H1 (cell line): ENCODE measurements around the gene IL17RE. TPM values are rescaled to one million over a fixed set of nuclear protein-coding genes. Genes with fewer than 3 reads are reported as not detected.

ENCODE experiments used
- CTCF ChIA-PET: fragments of 300-600 bp; sonication (Branson Sonifier 250); formaldehyde crosslinking; loops from one replicate; lab custom pipeline; 2021; ENCODE audit not compliant: partially characterized antibody; lab: Charles Lee
- POLR2A ChIA-PET: fragments of 300-600 bp; sonication (Branson Sonifier 250); formaldehyde crosslinking; loops from one replicate; lab custom pipeline; 2021; ENCODE audit warnings: inconsistent platforms; ENCODE audit not compliant: partially characterized antibody; lab: Charles Lee
- DNase-seq, 2 experiments: peaks; one replicate each; pipeline versions ENCODE4 v3.0.0 to v3.0.0-alpha.2; 2010 to 2022; ENCODE audit warnings: low spot score in 2 of 2, low read depth in 1 of 2, mixed read lengths in 1 of 2
- FAIRE-seq: peaks from 2 replicates; lab custom pipeline; 2011; peaks lifted over from hg19 to GRCh38; lab: Jason Lieb, UNC
- H2AFZ ChIP-seq: 2 replicates; pipeline ENCODE4 v1.8.1; 2012; ENCODE audit warnings: low read length, inconsistent platforms
- H2AK5ac ChIP-seq: 2 replicates; pipeline ENCODE4 v1.6.1; 2013; ENCODE audit warnings: low read depth, low read length
- H2BK120ac ChIP-seq: replicated peaks from 2 replicates; pipeline ENCODE3; 2013; ENCODE audit warnings: low read depth, low read length, inconsistent platforms
- H2BK12ac ChIP-seq: 2 replicates; pipeline ENCODE4 v1.6.1; 2013; ENCODE audit warnings: low read depth, low read length
- H2BK15ac ChIP-seq: 2 replicates; pipeline ENCODE4 v1.6.1; 2013; ENCODE audit warnings: low read length
- H2BK20ac ChIP-seq: 2 replicates; pipeline ENCODE4 v1.6.1; 2013; ENCODE audit warnings: low read length
- H2BK5ac ChIP-seq: 2 replicates; pipeline ENCODE4 v1.6.1; 2013; ENCODE audit warnings: low read depth, low read length
- H3K14ac ChIP-seq: 2 replicates; pipeline ENCODE4 v1.6.1; 2013; ENCODE audit warnings: inconsistent platforms; ENCODE audit not compliant: insufficient read length
- H3K18ac ChIP-seq: 2 replicates; pipeline ENCODE4 v1.6.1; 2013; ENCODE audit warnings: low read length; ENCODE audit errors: extremely low read depth
- H3K23ac ChIP-seq: 2 replicates; pipeline ENCODE4 v1.6.1; 2013; ENCODE audit warnings: inconsistent platforms; ENCODE audit not compliant: insufficient read length
- H3K23me2 ChIP-seq: 2 replicates; pipeline ENCODE4 v1.6.1; 2013; ENCODE audit warnings: low read depth, low read length
- H3K27ac ChIP-seq: 2 replicates; pipeline ENCODE4 v1.6.1; 2011; ENCODE audit warnings: low read depth, low read length, inconsistent platforms
- H3K27me3 ChIP-seq, 4 experiments: replicated peaks in 1 of 4; 1 replicate in 1 of 4; 2 replicates in 3 of 4; pipeline versions ENCODE4 v1.6.1 to v1.8.1; 2011 to 2013; ENCODE audit warnings: low read length in 3 of 4, mild to moderate bottlenecking in 3 of 4, inconsistent platforms in 2 of 4, mixed read lengths in 2 of 4, moderate library complexity in 1 of 4; ENCODE audit not compliant: control insufficient read depth in 3 of 4, insufficient read depth in 3 of 4; ENCODE audit errors: extremely low read depth in 1 of 4
- H3K36me3 ChIP-seq, 4 experiments: 2 replicates each; pipeline versions ENCODE4 v1.6.1 to v1.8.1; 2011 to 2013; ENCODE audit warnings: mild to moderate bottlenecking in 4 of 4, low read length in 3 of 4, moderate library complexity in 2 of 4, control low read depth in 1 of 4, inconsistent platforms in 1 of 4; ENCODE audit not compliant: insufficient read depth in 4 of 4, control insufficient read depth in 2 of 4
- H3K4ac ChIP-seq: replicated peaks from 2 replicates; pipeline ENCODE3; 2013; ENCODE audit warnings: low read length, low read depth, mixed read lengths, inconsistent platforms; ENCODE audit not compliant: insufficient read length
- H3K4me1 ChIP-seq, 4 experiments: replicated peaks in 1 of 4; 1 replicate in 1 of 4; 2 replicates in 3 of 4; pipeline versions ENCODE4 v1.6.1 to v1.8.1; 2011 to 2013; ENCODE audit warnings: low read length in 3 of 4, inconsistent platforms in 2 of 4, mixed read lengths in 1 of 4; ENCODE audit not compliant: insufficient read depth in 4 of 4, control insufficient read depth in 3 of 4
- H3K4me2 ChIP-seq, 2 experiments: 2 replicates each; pipeline versions ENCODE4 v1.6.1 to v1.8.1; 2011 to 2013; ENCODE audit warnings: low read depth in 2 of 2, low read length in 2 of 2, control low read depth in 1 of 2, inconsistent platforms in 1 of 2, mild to moderate bottlenecking in 1 of 2; ENCODE audit not compliant: insufficient read depth in 1 of 2
- H3K4me3 ChIP-seq, 4 experiments: fragments of 200-600, 300-600 bp in 1 of 4; sonication (generic), shearing (Covaris generic), sonication (Bioruptor Twin) in 1 of 4; 2 replicates each; pipeline versions ENCODE4 v1.5.1 to v1.8.1; 2011 to 2016; ENCODE audit warnings: low read length in 4 of 4, low read depth in 3 of 4, control low read depth in 2 of 4, inconsistent platforms in 2 of 4, mild to moderate bottlenecking in 2 of 4, mixed read lengths in 1 of 4, moderate library complexity in 1 of 4; ENCODE audit not compliant: insufficient read depth in 2 of 4; ENCODE audit errors: extremely low read depth in 1 of 4
- H3K56ac ChIP-seq: replicated peaks from 2 replicates; pipeline ENCODE3; 2013; ENCODE audit warnings: low read depth, mild to moderate bottlenecking, mixed read lengths, low read length, inconsistent platforms; ENCODE audit not compliant: insufficient read length
- H3K79me1 ChIP-seq: 2 replicates; pipeline ENCODE4 v1.6.1; 2013; ENCODE audit warnings: low read depth, low read length, control low read depth
- H3K79me2 ChIP-seq, 2 experiments: 2 replicates each; pipeline versions ENCODE4 v1.6.1 to v1.8.1; 2012 to 2013; ENCODE audit warnings: low read length in 2 of 2, mild to moderate bottlenecking in 2 of 2, inconsistent platforms in 1 of 2; ENCODE audit not compliant: insufficient read depth in 2 of 2, control insufficient read depth in 1 of 2
- H3K9ac ChIP-seq, 4 experiments: replicated peaks in 1 of 4; 1 replicate in 1 of 4; 2 replicates in 3 of 4; pipeline versions ENCODE4 v1.6.1 to v1.8.1; 2011 to 2013; ENCODE audit warnings: low read depth in 3 of 4, low read length in 3 of 4, control low read depth in 2 of 4, mild to moderate bottlenecking in 2 of 4, moderate library complexity in 2 of 4, inconsistent platforms in 1 of 4; ENCODE audit errors: extremely low read depth in 1 of 4
- H3K9me3 ChIP-seq, 2 experiments: 2 replicates each; pipeline versions ENCODE4 v1.6.1 to v1.8.1; 2012 to 2013; ENCODE audit warnings: mild to moderate bottlenecking in 2 of 2, moderate library complexity in 2 of 2, control low read depth in 1 of 2, inconsistent platforms in 1 of 2, low read depth in 1 of 2, low read length in 1 of 2, mixed read lengths in 1 of 2; ENCODE audit not compliant: insufficient read depth in 2 of 2
- H4K20me1 ChIP-seq, 2 experiments: replicated peaks in 1 of 2; 2 replicates each; pipeline versions ENCODE3 to v1.8.1; 2011 to 2013; ENCODE audit warnings: inconsistent platforms in 2 of 2, low read length in 2 of 2, mild to moderate bottlenecking in 1 of 2; ENCODE audit not compliant: insufficient read depth in 2 of 2, control insufficient read depth in 1 of 2
- H4K5ac ChIP-seq: 2 replicates; pipeline ENCODE4 v1.6.1; 2013; ENCODE audit warnings: low read length, low read depth, mixed read lengths, inconsistent platforms; ENCODE audit not compliant: insufficient read length
- H4K8ac ChIP-seq: 2 replicates; pipeline ENCODE4 v1.8.0; 2013; ENCODE audit warnings: mild to moderate bottlenecking, moderate library complexity, low read length, inconsistent platforms; ENCODE audit not compliant: insufficient read depth; ENCODE audit errors: extremely low read depth
- H4K91ac ChIP-seq: replicated peaks from 2 replicates; pipeline ENCODE3; 2013; ENCODE audit warnings: low read length, mixed read lengths, inconsistent platforms; ENCODE audit not compliant: insufficient read length
- BCL11A ChIP-seq, 2 experiments: IDR thresholded peaks; one replicate each; pipeline ENCODE4 v1.6.1; 2011; ENCODE audit warnings: low read depth in 2 of 2, low read length in 2 of 2, mild to moderate bottlenecking in 2 of 2
- FOSL1 ChIP-seq: IDR thresholded peaks from 2 replicates; pipeline ENCODE4 v1.6.1; 2011; ENCODE audit warnings: mild to moderate bottlenecking, low read depth, low read length, moderate library complexity; ENCODE audit not compliant: insufficient read depth
- HDAC2 ChIP-seq, 2 experiments: fragments of 300-600 bp in 1 of 2; sonication (generic) in 1 of 2; IDR thresholded peaks; 2 replicates each; pipeline ENCODE4 v1.6.1; 2011 to 2012; ENCODE audit warnings: low read depth in 2 of 2, low read length in 2 of 2, mild to moderate bottlenecking in 2 of 2, moderate library complexity in 2 of 2, borderline replicate concordance in 1 of 2, inconsistent platforms in 1 of 2
- KDM4A ChIP-seq: IDR thresholded peaks from one replicate; pipeline ENCODE4 v1.7.1; 2012; ENCODE audit warnings: low read depth, mild to moderate bottlenecking, moderate library complexity, low read length, inconsistent platforms; ENCODE audit not compliant: severe bottlenecking
- MAFK ChIP-seq: IDR thresholded peaks from 2 replicates; pipeline ENCODE4 v1.6.1; 2012; ENCODE audit warnings: low read depth, mild to moderate bottlenecking, improper control_type of control experiment, low read length
- POLR2AphosphoS5 ChIP-seq: IDR thresholded peaks from 2 replicates; pipeline ENCODE4 v1.6.1; 2011; ENCODE audit warnings: low read depth, low read length
- RFX5 ChIP-seq: IDR thresholded peaks from 2 replicates; pipeline ENCODE4 v1.6.1; 2011; ENCODE audit warnings: low read depth, low read length, improper control_type of control experiment, borderline replicate concordance
- SIRT6 ChIP-seq: IDR thresholded peaks from one replicate; pipeline ENCODE4 v1.7.1; 2012; ENCODE audit warnings: low read length, inconsistent platforms
- SIX5 ChIP-seq: IDR thresholded peaks from 2 replicates; pipeline ENCODE4 v1.6.1; 2011; ENCODE audit warnings: mild to moderate bottlenecking, low read depth, low read length
- ZNF274 ChIP-seq: IDR thresholded peaks from 2 replicates; pipeline ENCODE4 v1.7.0; 2012; ENCODE audit warnings: low read length, borderline replicate concordance; ENCODE audit errors: extremely low read depth
- WGBS, 2 experiments: shearing (Covaris generic) in 1 of 2; methylation state at CpG; one replicate each; pipeline versions ENCODE4 v1.1.6 to v1.1.7; 2013 to 2015; ENCODE audit warnings: low lambda C conversion rate in 2 of 2, mixed read lengths in 2 of 2, inconsistent platforms in 1 of 2, low coverage in 1 of 2, missing lambda C conversion rate in 1 of 2; ENCODE audit not compliant: insufficient replicate concordance in 2 of 2, insufficient coverage in 1 of 2, insufficient read length in 1 of 2; ENCODE audit errors: extremely low coverage in 1 of 2, missing lambda C conversion rate in 1 of 2; 5-methylcytosine and 5-hydroxymethylcytosine counted together
- polyA plus RNA-seq, 7 experiments: library from polyadenylated mRNA; depleted of rRNA in 3 of 7; stranded (reverse) in 5 of 7; unstranded in 2 of 7; fragments of >200 nt in 5 of 7; fragments of 200-250 nt in 2 of 7; gene quantifications; 1 replicate in 5 of 7; 2 replicates in 1 of 7; 4 replicates in 1 of 7; pipeline versions ENCODE4 v1.2.1 to v1.2.3, GENCODE V29; 2011 to 2013; ENCODE audit warnings: missing spikeins in 2 of 7, mixed read lengths in 2 of 7
- total RNA-seq: library from RNA; stranded (reverse); fragmentation: NEBNext Ultra II Directional; extraction: Animal tissue kit (Norgen Biotek cat#: 25700); gene quantifications from 2 replicates; pipeline ENCODE4 v1.2.1, GENCODE V29; 2021

IL17RE gene
- total and polyA plus RNA-seq, 2 of the 8 experiments (the other 6 are each of a cell fraction or from before 2014, with no cell fraction given): 3.4 to 4.9 TPM

DNA sequence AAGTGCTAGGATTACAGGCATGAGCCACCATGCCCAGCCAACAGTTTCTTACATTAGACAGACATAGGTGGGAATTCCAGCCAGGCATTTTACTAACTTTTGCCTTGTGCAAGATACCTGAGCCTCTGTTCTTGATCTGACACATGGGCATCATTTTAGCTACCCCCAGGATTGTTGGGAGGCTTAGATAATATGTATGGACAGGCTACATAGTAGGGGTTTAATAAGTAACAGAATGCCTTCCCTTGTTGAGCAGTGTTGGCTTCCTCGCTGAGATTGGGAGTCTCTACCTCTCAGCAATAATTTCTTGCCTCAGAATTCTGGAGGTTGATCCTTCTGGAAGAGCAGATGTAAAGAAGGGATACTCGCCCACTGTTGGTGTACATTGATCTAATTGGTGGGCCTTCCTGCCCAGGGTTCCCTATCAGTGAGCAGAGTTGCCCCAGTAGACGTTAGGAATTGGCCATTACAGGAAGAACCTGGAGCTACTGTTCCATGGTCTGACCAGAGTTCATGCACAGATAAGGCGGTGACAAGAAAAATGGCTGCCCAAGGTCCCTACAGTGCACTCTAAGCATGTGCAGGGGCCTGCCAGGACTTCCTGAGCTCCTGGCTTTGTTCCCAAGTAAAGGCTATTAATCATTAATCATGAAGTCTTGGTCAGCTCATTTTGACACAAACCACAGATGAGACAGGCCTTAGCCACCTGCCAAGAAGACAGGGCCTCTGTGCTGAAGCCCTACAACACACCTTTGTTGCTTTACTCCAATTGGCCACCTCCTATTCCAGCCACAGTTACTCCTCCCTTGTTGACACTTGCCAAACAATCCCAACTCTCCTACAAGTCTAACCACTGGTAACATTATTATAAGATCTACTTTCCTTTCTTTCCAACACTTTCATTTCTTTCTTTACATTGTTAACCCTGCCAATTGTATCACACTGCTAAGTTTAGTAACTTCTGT, 5.0 kb upstream of the IL17RE start:
- Histone ChIP-seq H3K79me1 (no peaks in the 10 kb centered on the region), H3K27ac (no peak overlapping the region), H2AFZ (no peak overlapping the region), H3K4me3 (no peak overlapping the region), H3K27me3 (no peaks in the 10 kb centered on the region), H3K23ac (no peak overlapping the region), H2BK15ac (no peak overlapping the region), H3K4me2 (no peak overlapping the region), H2BK20ac (no peak overlapping the region), H2BK120ac (no peak overlapping the region), H4K5ac (no peak overlapping the region), H2BK12ac (no peak overlapping the region), H4K20me1 (no peaks in the 10 kb centered on the region), H3K18ac (no peak overlapping the region), H3K14ac (no peak overlapping the region), H3K4me1 (peaks cover 0 to 9% (median 7%) of the 10 kb centered on the region in 4 experiments; a peak in 6 of 7 replicates), H3K79me2 (peaks cover 0 to 5% of the 10 kb centered on the region in 2 experiments; a peak in 1 of 4 replicates), H2BK5ac (no peak overlapping the region), H4K8ac (no peak overlapping the region), H4K91ac (no peak overlapping the region), H3K4ac (no peak overlapping the region), H3K23me2 (no peaks in the 10 kb centered on the region), H3K9ac (no peak overlapping the region), H3K56ac (no peak overlapping the region), H3K9me3 (no peaks in the 10 kb centered on the region), H2AK5ac (no peak overlapping the region), H3K36me3 (peaks cover 8 to 14% (median 11%) of the 10 kb centered on the region in 4 experiments; a peak in 7 of 8 replicates)
- DNase-seq (no peak), FAIRE-seq (no peak)
- POLR2A ChIA-PET: interaction anchor here (1.4 to 1.5 kb wide), 2 partner anchors 23 to 49 kb away, joined by 5 to 6 read pairs; no protein-coding TSS in a partner anchor
- WGBS, 2 experiments: 80% methylated on average over 4 of the region's 4 CpGs; no CpG with 5 or more reads in 1 of the 2 experiments
- CTCF ChIA-PET: interaction anchor here (1.0 to 1.1 kb wide), 3 partner anchors 32 to 78 kb away, joined by 3 read pairs; no protein-coding TSS in a partner anchor
- TF ChIP-seq HDAC2 (IDR thresholded peaks at IDR 0.05; ENCODE audit: borderline replicate concordance in 1 of 2, low read depth in 2 of 2, low read length in 2 of 2): no peak
- TF ChIP-seq FOSL1: no peak
- TF ChIP-seq ZNF274: no peak
- TF ChIP-seq POLR2AphosphoS5: no peak
- TF ChIP-seq SIX5: no peak
- TF ChIP-seq KDM4A: no peak
- no peak for TF ChIP-seq RFX5
- TF ChIP-seq BCL11A (IDR thresholded peaks at IDR 0.05; ENCODE audit: low read depth in 2 of 2, low read length in 2 of 2): no peak
- no peak for TF ChIP-seq SIRT6
- no peak for TF ChIP-seq MAFK
